Stromal cell of bone marrow (primary cell): Measurements from ENCODE around the gene NEURL3.

Experiments
- DNase-seq: peaks from one replicate; pipeline ENCODE4 v3.0.0-alpha.2; 2012; ENCODE audit warnings: low read depth

The NEURL3 gene

DNA sequence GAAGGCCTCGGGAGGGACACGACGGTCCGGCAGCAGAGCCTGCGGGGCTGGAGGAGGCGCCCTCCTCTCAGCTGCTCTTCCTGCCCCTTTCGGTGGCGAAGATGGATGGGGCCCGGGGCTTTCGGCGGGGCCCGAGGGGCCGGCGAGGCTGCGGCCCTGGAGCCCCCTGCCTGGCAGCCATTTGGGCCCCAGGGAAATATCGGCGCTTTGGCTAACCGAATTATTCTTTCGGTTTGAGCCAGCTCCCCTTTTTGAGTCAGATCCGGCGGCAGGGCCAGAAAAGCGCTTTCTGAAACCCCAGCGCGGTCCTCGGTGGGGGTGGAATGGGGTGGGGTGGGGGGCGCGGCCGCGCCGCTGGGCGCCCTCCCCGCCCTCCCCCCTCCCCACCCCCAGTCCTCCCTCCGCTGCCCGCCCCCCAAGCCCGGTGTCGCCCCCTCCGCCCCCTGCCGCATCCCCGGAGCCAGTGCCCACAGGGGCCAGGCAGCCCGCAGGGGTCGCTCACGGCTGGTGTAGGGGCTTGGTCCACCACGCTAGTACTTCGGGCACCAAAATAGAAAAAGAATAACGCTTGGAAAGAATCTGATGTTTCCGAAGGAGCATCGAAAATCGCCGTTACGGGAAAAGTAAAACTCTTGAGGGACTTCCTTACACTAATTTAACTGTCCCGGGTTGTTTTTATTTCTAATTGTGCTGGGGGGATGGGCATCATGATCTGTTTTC, 22.3 kb upstream of the NEURL3 start:
- DNase-seq, result no peak

GRCh38 chr2:96526615-96527285, 21.6 kb upstream of the NEURL3 start:
- DNase-seq, result no peak

DNA sequence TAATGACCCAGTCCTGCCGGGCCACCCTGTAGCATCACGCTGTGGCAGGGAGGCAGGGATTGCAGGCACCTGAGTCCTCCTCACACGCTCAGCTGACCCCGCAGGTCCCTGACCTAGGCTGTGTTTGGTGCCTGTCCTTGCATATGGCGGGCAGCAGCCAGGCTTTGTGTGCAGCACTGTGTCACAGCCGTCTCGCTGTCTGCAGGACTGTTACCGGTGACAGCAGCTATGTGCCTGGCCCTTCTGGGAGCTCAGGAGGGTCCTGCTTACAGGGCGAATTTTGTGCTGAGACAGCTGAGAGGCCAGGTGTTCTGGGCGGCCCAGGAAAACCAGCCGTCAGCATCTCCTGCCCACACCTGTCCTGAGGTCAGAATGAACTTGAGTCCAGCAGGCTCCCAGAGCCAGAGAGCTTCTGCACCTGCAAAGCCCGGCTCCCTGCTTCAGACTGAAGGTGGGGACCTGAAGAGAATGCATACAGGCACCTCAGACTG, 21.0 kb upstream of the NEURL3 start:
- DNase-seq, result no peak

GRCh38 chr2:96525211-96525507, 20.0 kb upstream of the NEURL3 start:
- no peak for DNase-seq

- DNase-seq, result no peak
These were observed 19.5 kb upstream of the NEURL3 start for GRCh38 chr2:96524482-96525210.

DNA sequence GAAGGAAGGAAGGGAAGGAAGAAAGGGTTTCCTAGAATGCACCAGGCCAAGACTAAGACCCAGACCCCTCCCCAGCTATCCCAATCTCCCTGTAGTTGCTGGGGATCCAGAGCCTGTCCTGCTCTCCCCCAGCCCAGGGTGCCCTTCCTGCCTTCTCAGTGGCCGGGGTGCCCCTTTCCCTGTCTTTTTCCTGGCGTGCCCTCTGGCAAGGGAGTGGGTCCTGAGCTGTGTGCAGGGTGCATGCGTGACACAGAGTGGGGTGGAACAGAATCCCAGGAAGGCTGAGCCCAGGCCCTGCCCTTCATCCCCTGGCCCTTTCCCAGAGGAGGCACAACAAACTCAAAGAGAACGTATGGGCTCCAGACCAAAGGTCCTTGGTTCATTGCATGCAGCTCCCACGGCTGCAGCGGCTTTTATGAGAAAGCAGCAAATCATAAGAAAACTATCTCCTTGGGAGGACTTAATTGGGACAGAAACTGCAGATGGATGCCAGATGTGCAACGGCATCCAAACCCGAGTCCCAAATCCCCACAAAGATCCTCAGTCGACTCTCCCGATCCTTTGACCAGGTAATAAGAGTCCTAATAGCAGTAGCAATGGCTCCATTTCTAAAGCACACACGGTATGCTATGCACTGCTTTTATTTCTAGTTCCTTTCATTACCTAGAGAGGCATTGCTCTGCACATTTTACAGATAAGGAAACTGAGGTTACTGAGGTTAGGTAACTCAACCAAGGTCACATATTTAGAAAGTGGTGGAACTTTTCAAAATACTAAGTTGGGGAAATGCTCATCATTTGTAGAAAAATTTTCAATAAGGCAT, 18.7 kb upstream of the NEURL3 start:
- DNase-seq, result no peak

- DNase-seq, result no peak
These were observed 17.4 kb upstream of the NEURL3 start for GRCh38 chr2:96522304-96523203.

- no peak for DNase-seq
These were observed 16.1 kb upstream of the NEURL3 start for GRCh38 chr2:96521219-96521618.

- no peak for DNase-seq
These were observed 15.5 kb upstream of the NEURL3 start for GRCh38 chr2:96520697-96521096.

DNA sequence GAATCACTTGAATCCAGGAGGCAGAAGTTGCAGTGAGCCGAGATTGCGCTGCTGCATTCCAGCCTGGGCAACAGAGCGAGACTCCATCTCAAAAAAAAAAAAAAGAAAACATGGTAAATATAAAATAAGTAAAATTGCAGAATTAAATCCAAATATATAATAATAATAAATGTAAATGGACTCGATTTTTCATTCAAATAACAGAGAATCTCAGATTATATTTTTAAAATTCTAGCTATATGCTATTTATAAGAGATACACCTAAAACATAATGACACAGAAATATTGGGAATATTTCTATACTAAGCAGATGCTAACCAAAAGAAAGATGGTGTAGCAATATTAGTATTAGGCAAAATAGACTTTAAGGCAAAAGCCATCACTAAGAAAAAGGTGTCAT, 15.1 kb upstream of the NEURL3 start:
- no peak for DNase-seq

DNA sequence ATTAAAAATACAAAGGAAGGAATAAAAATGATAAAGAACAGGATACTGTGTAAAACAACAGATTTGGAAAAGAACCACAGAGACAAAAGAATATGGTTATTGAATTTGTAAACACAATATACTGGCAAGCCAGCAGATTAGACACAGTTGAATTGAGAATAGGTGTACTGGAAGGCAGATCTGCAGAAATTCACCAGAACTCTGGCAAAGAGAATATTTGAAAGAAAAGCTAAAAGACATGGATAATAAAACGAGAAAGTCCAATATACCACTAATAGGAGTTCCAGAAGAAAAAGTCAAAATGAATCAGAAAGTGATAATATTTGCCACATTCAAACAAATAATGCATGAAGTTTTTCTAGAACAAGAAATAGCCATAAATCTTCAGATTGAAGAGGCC, 11.9 kb upstream of the NEURL3 start:
- DNase-seq, result no peak

DNA sequence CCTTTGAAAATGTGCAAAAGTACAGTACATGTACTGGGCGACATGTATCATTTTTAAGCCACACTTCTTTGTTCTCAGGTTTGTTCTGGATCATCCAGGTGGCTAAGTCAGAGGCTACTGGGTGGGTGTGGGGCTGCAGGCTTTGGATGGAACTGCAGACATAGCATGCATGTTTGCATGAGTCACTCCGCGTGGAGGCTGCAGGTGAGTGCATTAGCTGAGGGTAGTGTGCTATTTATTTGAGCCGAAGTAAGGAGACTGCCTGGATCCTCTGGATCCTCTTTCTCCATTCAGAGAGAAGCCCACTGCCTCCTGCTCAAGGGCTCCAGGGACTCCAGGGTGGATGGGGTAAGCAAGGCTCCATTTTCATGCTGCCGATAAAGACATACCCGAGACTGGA, 9.4 kb upstream of the NEURL3 start:
- no peak for DNase-seq

- DNase-seq, result no peak
These were observed 7.2 kb upstream of the NEURL3 start for GRCh38 chr2:96512341-96512740.

GRCh38 chr2:96511851-96512250, 6.7 kb upstream of the NEURL3 start:
- no peak for DNase-seq

- no peak for DNase-seq
These were observed 5.9 kb upstream of the NEURL3 start for GRCh38 chr2:96510931-96511595.

DNA sequence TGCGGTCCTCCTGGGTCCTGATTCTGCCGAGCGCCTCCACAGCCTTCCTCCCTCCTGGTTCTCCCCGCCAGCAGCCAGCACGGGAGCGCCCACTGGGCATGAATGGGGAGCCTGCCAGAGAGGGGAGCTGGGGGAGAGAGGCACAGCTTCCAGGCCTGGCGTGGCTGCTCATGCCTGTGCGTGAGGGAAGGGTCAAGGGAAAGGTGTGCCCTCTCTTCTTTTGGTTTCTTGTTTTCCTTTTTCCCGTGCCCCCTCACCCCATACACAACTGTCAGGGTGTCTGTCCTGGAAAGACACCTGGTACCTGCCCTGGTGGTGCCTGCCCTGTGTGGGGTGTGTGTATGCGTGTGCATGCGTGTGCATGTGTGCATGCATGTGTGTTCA, 4.7 kb upstream of the NEURL3 start:
- no peak for DNase-seq

DNA sequence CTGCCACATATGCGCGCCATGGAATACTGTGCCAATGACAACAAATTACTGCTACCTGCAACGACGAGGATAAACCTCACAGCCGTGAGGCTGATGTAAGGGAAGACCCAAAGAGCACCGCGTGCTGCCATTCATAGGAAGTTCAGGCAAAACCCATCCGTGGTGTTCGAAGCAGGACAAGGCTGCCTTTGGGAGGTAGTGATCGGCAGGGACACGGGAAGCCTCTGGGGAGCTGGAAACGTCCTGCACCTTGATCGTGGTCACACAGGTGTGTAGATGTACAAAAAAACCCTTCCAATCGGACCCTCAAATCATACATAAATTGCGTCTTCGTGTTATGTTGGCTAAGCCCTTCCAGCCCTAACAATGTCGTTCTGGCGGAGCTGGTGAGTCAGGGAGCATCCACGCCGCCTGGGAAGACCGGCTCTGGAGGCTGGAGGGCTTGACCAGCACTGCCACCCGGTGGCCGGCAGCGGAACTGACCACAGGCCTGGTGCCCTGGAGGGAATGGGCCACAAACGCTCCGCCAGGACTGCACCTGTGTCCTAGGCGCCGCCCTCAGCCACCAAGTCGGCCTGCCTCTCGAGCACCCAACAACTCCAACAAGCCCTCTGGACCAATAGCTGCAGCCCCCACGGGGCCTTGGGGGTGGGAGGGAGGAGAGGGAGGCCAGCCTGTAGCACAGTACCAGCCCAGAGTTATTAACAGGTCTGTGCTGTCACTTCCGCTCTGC, 4.1 kb upstream of the NEURL3 start:
- DNase-seq, result peak; percentile 75

DNA sequence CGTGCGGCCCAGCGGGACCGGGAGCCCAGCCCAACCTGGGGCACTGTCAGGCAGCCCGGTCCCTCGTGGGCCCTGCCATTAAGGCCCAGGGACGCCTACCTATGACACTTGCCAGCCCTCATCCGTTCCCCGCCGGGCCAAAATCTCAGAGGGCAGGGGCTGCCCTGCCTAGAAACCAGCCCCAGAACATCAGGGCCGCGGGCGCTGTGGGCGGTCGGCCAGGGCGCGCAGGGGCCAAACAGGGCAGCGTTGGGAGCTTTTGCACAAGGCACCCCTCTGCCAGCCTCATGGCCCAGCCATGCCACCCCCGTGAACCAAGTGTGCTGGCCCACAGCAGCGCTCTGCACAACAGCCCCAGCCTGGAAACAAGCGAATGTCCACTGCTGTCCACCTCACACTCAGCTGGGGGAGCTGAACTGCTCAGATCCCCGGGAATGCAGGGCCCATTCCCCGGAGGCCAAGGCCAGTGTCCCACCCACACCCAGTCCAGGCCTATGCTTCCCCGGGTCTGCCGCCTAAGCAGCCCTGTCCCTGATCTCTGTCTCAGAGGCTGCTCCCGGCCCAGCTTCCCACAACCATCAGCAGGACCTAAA, 3.5 kb upstream of the NEURL3 start:
- no peak for DNase-seq

GRCh38 chr2:96507957-96508520, 2.9 kb upstream of the NEURL3 start:
- no peak for DNase-seq

- DNase-seq, result no peak
These were observed 1.7 kb upstream of the NEURL3 start for GRCh38 chr2:96506907-96507240.
